ENCODE results near the gene MYO5B. TPM values are rescaled to one million over a fixed set of nuclear protein-coding genes. Genes with fewer than 3 reads are reported as not detected.

The MYO5B gene
- total and polyA plus RNA-seq, 2 of the 4 experiments (the other 2 are of a cell fraction) = 0.24 to 0.54 TPM

GRCh38 chr18:49874238-49874637, 320.7 kb downstream of the MYO5B start:
- Histone ChIP-seq H3K14ac (replicated peaks; ENCODE audit: low read depth, low read length) (no peak overlapping the region), H4K91ac (ENCODE audit: insufficient read depth, low read depth, low read length) (no peak overlapping the region), H2AFZ (replicated peaks; ENCODE audit: low read length, poor library complexity) (no peak overlapping the region), H3K18ac (ENCODE audit: low read depth, low read length) (no peak overlapping the region), H3K23ac (ENCODE audit: low read depth, low read length) (no peak overlapping the region), H3K4me3 (ENCODE audit: insufficient read depth, low read depth, low read length) (no peak overlapping the region), H3K27ac (ENCODE audit: insufficient read depth, low read length) (no peak overlapping the region), H4K20me1 (ENCODE audit: insufficient read depth, low read length) (no peaks in the 10 kb centered on the region), H3K56ac (ENCODE audit: extremely low read depth, insufficient read depth, low read length) (no peak overlapping the region), H2BK120ac (ENCODE audit: low read depth, low read length) (no peak overlapping the region), H2BK15ac (ENCODE audit: low read depth, low read length) (no peak overlapping the region), H4K8ac (ENCODE audit: low read depth in 2 of 2, low read length in 2 of 2) (no peak overlapping the region), H2BK20ac (ENCODE audit: low read depth, low read length) (no peak overlapping the region), H3K4me1 (ENCODE audit: control insufficient read depth, insufficient read depth, low read length) (no peaks in the 10 kb centered on the region), H3K27me3 (ENCODE audit: control insufficient read depth, insufficient read depth, low read length) (peaks cover 17% of the 10 kb centered on the region), H2AK9ac (replicated peaks; ENCODE audit: low read depth, low read length, poor library complexity) (no peak overlapping the region), H2AK5ac (ENCODE audit: low read depth, low read length) (no peak overlapping the region), H3K9me3 (ENCODE audit: control insufficient read depth, insufficient read depth, low read length) (no peaks in the 10 kb centered on the region), H3K4me2 (ENCODE audit: low read depth, low read length) (no peak overlapping the region), H2BK5ac (ENCODE audit: low read depth, low read length, poor library complexity, severe bottlenecking) (no peak overlapping the region), H3K9me1 (ENCODE audit: insufficient read depth, low read length) (no peaks in the 10 kb centered on the region), H4K5ac (ENCODE audit: low read depth, low read length) (no peak overlapping the region), H3K36me3 (ENCODE audit: control insufficient read depth, insufficient read depth, low read length) (no peaks in the 10 kb centered on the region), H3K9ac (ENCODE audit: low read depth, low read length) (no peak overlapping the region), H3K4ac (ENCODE audit: low read depth, low read length) (no peak overlapping the region), H3K79me1 (ENCODE audit: low read depth in 1 of 2, low read length in 2 of 2) (no peaks in the 10 kb centered on the region)
- CTCF ChIA-PET = no interaction called here
- no CpG with 5 or more reads among the region's 2 CpGs for WGBS, 2 experiments (ENCODE audit: extremely low coverage in 2 of 2, insufficient read length in 1 of 2)
- in situ Hi-C loops (cut with MboI; ENCODE audit: low sequenced_read_pairs) = no loop called here
- BruUV-seq (replicated peaks) = no TSS peak
- POLR2A ChIA-PET (ENCODE audit: unreplicated experiment) = no interaction called here
- DNase-seq = no peak
- TF ChIP-seq MAZ (IDR thresholded peaks at IDR 0.05; ENCODE audit: borderline replicate concordance, low read depth, low read length) = no peak
- TF ChIP-seq MAFK (IDR thresholded peaks at IDR 0.05; ENCODE audit: low read depth, low read length) = no peak
- no peak for TF ChIP-seq NFE2L2 (IDR thresholded peaks at IDR 0.05; ENCODE audit: low read depth, low read length)
- no peak for TF ChIP-seq CHD1 (IDR thresholded peaks at IDR 0.05; ENCODE audit: low read depth, low read length)
- TF ChIP-seq MXI1 (IDR thresholded peaks at IDR 0.05; ENCODE audit: borderline replicate concordance, low read depth, low read length) = no peak
- no peak for TF ChIP-seq POLR2A (IDR thresholded peaks at IDR 0.05; ENCODE audit: low read depth, low read length)
- TF ChIP-seq RFX5 (IDR thresholded peaks at IDR 0.05; ENCODE audit: low read depth, low read length) = no peak
- no peak for TF ChIP-seq CTCF (conservative IDR thresholded peaks at IDR 0.05; ENCODE audit: low read depth, low read length)
- no peak for TF ChIP-seq SMC3 (IDR thresholded peaks at IDR 0.05; ENCODE audit: low read depth, low read length)
- no peak for TF ChIP-seq USF2 (IDR thresholded peaks at IDR 0.05; ENCODE audit: low read depth, low read length)
- no peak for TF ChIP-seq RAD21 (IDR thresholded peaks at IDR 0.05; ENCODE audit: low read length)
- TF ChIP-seq CEBPB (IDR thresholded peaks at IDR 0.05; ENCODE audit: low read depth, low read length) = no peak
- TF ChIP-seq RCOR1 (IDR thresholded peaks at IDR 0.05; ENCODE audit: insufficient replicate concordance, low read length) = no peak
- TF ChIP-seq BHLHE40 (IDR thresholded peaks at IDR 0.05; ENCODE audit: low read depth, low read length) = no peak
- TF ChIP-seq ELK1 (IDR thresholded peaks at IDR 0.05; ENCODE audit: borderline replicate concordance, low read depth, low read length) = no peak
- TF ChIP-seq FOS (IDR thresholded peaks at IDR 0.05; ENCODE audit: low read depth, low read length) = no peak
- intact Hi-C loops (cut with micrococcal nuclease) = no loop called here
- dilution Hi-C loops (cut with HindIII; ENCODE audit: low sequenced_read_pairs, unreplicated experiment) = no loop called here
- ATAC-seq (ENCODE audit: low read depth) = no peak

Data from IMR-90 (cell line).